Measurements from ENCODE around the gene GLDC.

The GLDC gene

GRCh38 chr9:6673326-6674025 lies 27.9 kb upstream of the GLDC start:
- Histone ChIP-seq H3K9me3 (ENCODE audit: insufficient read depth, low read length) (no peaks in the 10 kb centered on the region), H3K4me1 (ENCODE audit: insufficient read depth, insufficient read length) (no peaks in the 10 kb centered on the region), H3K27me3 (ENCODE audit: insufficient read depth, insufficient read length) (no peaks in the 10 kb centered on the region), H3K4me3 (ENCODE audit: insufficient read length, low read depth) (no peak overlapping the region), H3K36me3 (ENCODE audit: insufficient read depth, insufficient read length, low read length) (no peaks in the 10 kb centered on the region), H3K9ac (ENCODE audit: insufficient read length, low read depth) (no peak overlapping the region)
- no peak for DNase-seq (ENCODE audit: low read depth, low spot score)
- TF ChIP-seq YY1 (IDR thresholded peaks at IDR 0.05; ENCODE audit: insufficient read depth, insufficient read length) (no peak), ZNF274 (IDR thresholded peaks at IDR 0.05; ENCODE audit: low read depth, low read length) (no peak), SUZ12 (IDR thresholded peaks at IDR 0.05; ENCODE audit: extremely low read depth, insufficient read depth, insufficient read length) (no peak)

GRCh38 chr9:6672118-6672517 lies 26.6 kb upstream of the GLDC start:
- Histone ChIP-seq H3K9ac (ENCODE audit: insufficient read length, low read depth) (no peak overlapping the region), H3K4me1 (ENCODE audit: insufficient read depth, insufficient read length) (no peaks in the 10 kb centered on the region), H3K36me3 (ENCODE audit: insufficient read depth, insufficient read length, low read length) (no peaks in the 10 kb centered on the region), H3K9me3 (ENCODE audit: insufficient read depth, low read length) (no peaks in the 10 kb centered on the region), H3K27me3 (ENCODE audit: insufficient read depth, insufficient read length) (no peaks in the 10 kb centered on the region), H3K4me3 (ENCODE audit: insufficient read length, low read depth) (no peak overlapping the region)
- no peak for DNase-seq (ENCODE audit: low read depth, low spot score)
- TF ChIP-seq SUZ12 (IDR thresholded peaks at IDR 0.05; ENCODE audit: extremely low read depth, insufficient read depth, insufficient read length) (no peak), ZNF274 (IDR thresholded peaks at IDR 0.05; ENCODE audit: low read depth, low read length) (no peak), YY1 (IDR thresholded peaks at IDR 0.05; ENCODE audit: insufficient read depth, insufficient read length) (no peak)

- no peak for TF ChIP-seq ZNF274 (IDR thresholded peaks at IDR 0.05; ENCODE audit: low read depth, low read length)
- TF ChIP-seq SUZ12 (IDR thresholded peaks at IDR 0.05; ENCODE audit: extremely low read depth, insufficient read depth, insufficient read length): no peak
- TF ChIP-seq YY1 (IDR thresholded peaks at IDR 0.05; ENCODE audit: insufficient read depth, insufficient read length): no peak
- Histone ChIP-seq H3K27me3 (ENCODE audit: insufficient read depth, insufficient read length) (no peaks in the 10 kb centered on the region), H3K36me3 (ENCODE audit: insufficient read depth, insufficient read length, low read length) (no peaks in the 10 kb centered on the region), H3K4me1 (ENCODE audit: insufficient read depth, insufficient read length) (no peaks in the 10 kb centered on the region), H3K9ac (ENCODE audit: insufficient read length, low read depth) (no peak overlapping the region), H3K9me3 (ENCODE audit: insufficient read depth, low read length) (no peaks in the 10 kb centered on the region), H3K4me3 (ENCODE audit: insufficient read length, low read depth) (no peak overlapping the region)
- no peak for DNase-seq (ENCODE audit: low read depth, low spot score)
Measured at GRCh38 chr9:6671416-6671815, 25.9 kb upstream of the GLDC start.

GRCh38 chr9:6669881-6670280 lies 24.4 kb upstream of the GLDC start:
- DNase-seq (ENCODE audit: low read depth, low spot score): no peak
- H3K4me3 ChIP-seq (ENCODE audit: insufficient read length, low read depth): no peak overlapping the region
- no peaks in the 10 kb centered on the region for H3K9me3 ChIP-seq (ENCODE audit: insufficient read depth, low read length)
- no peaks in the 10 kb centered on the region for H3K4me1 ChIP-seq (ENCODE audit: insufficient read depth, insufficient read length)
- H3K9ac ChIP-seq (ENCODE audit: insufficient read length, low read depth): no peak overlapping the region
- TF ChIP-seq YY1 (IDR thresholded peaks at IDR 0.05; ENCODE audit: insufficient read depth, insufficient read length) (no peak), SUZ12 (IDR thresholded peaks at IDR 0.05; ENCODE audit: extremely low read depth, insufficient read depth, insufficient read length) (no peak), ZNF274 (IDR thresholded peaks at IDR 0.05; ENCODE audit: low read depth, low read length) (no peak)
- no peaks in the 10 kb centered on the region for H3K36me3 ChIP-seq (ENCODE audit: insufficient read depth, insufficient read length, low read length)
- no peaks in the 10 kb centered on the region for H3K27me3 ChIP-seq (ENCODE audit: insufficient read depth, insufficient read length)

- Histone ChIP-seq H3K4me1 (ENCODE audit: insufficient read depth, insufficient read length) (peaks cover 2% of the 10 kb centered on the region), H3K9me3 (ENCODE audit: insufficient read depth, low read length) (no peaks in the 10 kb centered on the region), H3K4me3 (ENCODE audit: insufficient read length, low read depth) (no peak overlapping the region), H3K27me3 (ENCODE audit: insufficient read depth, insufficient read length) (no peaks in the 10 kb centered on the region), H3K9ac (ENCODE audit: insufficient read length, low read depth) (no peak overlapping the region), H3K36me3 (ENCODE audit: insufficient read depth, insufficient read length, low read length) (no peaks in the 10 kb centered on the region)
- no peak for DNase-seq (ENCODE audit: low read depth, low spot score)
- no peak for TF ChIP-seq YY1 (IDR thresholded peaks at IDR 0.05; ENCODE audit: insufficient read depth, insufficient read length)
- no peak for TF ChIP-seq SUZ12 (IDR thresholded peaks at IDR 0.05; ENCODE audit: extremely low read depth, insufficient read depth, insufficient read length)
- no peak for TF ChIP-seq ZNF274 (IDR thresholded peaks at IDR 0.05; ENCODE audit: low read depth, low read length)
Measured at GRCh38 chr9:6667633-6668280, 22.2 kb upstream of the GLDC start.

- no peak overlapping the region for H3K9ac ChIP-seq (ENCODE audit: insufficient read length, low read depth)
- no peak for DNase-seq (ENCODE audit: low read depth, low spot score)
- TF ChIP-seq YY1 (IDR thresholded peaks at IDR 0.05; ENCODE audit: insufficient read depth, insufficient read length) (no peak), SUZ12 (IDR thresholded peaks at IDR 0.05; ENCODE audit: extremely low read depth, insufficient read depth, insufficient read length) (no peak), ZNF274 (IDR thresholded peaks at IDR 0.05; ENCODE audit: low read depth, low read length) (no peak)
- H3K4me1 ChIP-seq (ENCODE audit: insufficient read depth, insufficient read length): peaks cover 2% of the 10 kb centered on the region
- H3K9me3 ChIP-seq (ENCODE audit: insufficient read depth, low read length): no peaks in the 10 kb centered on the region
- no peaks in the 10 kb centered on the region for H3K36me3 ChIP-seq (ENCODE audit: insufficient read depth, insufficient read length, low read length)
- no peak overlapping the region for H3K4me3 ChIP-seq (ENCODE audit: insufficient read length, low read depth)
- no peaks in the 10 kb centered on the region for H3K27me3 ChIP-seq (ENCODE audit: insufficient read depth, insufficient read length)
Measured at GRCh38 chr9:6667080-6667479, 21.6 kb upstream of the GLDC start.

GRCh38 chr9:6665628-6666027 lies 20.1 kb upstream of the GLDC start:
- no peak for TF ChIP-seq SUZ12 (IDR thresholded peaks at IDR 0.05; ENCODE audit: extremely low read depth, insufficient read depth, insufficient read length)
- TF ChIP-seq YY1 (IDR thresholded peaks at IDR 0.05; ENCODE audit: insufficient read depth, insufficient read length): no peak
- no peak for TF ChIP-seq ZNF274 (IDR thresholded peaks at IDR 0.05; ENCODE audit: low read depth, low read length)
- Histone ChIP-seq H3K9ac (ENCODE audit: insufficient read length, low read depth) (no peak overlapping the region), H3K9me3 (ENCODE audit: insufficient read depth, low read length) (no peaks in the 10 kb centered on the region), H3K27me3 (ENCODE audit: insufficient read depth, insufficient read length) (no peaks in the 10 kb centered on the region), H3K36me3 (ENCODE audit: insufficient read depth, insufficient read length, low read length) (no peaks in the 10 kb centered on the region), H3K4me1 (ENCODE audit: insufficient read depth, insufficient read length) (peaks cover 2% of the 10 kb centered on the region), H3K4me3 (ENCODE audit: insufficient read length, low read depth) (no peak overlapping the region)
- DNase-seq (ENCODE audit: low read depth, low spot score): no peak

All from NT2/D1 (cell line).